HL-60/S4 treated with phorbol 12-myristate 13-acetate at 8.2 ng/mL for 4 days and 3 days (cell line): ENCODE results near the gene HLCS.

Source experiments
- in situ Hi-C: fragments of 300-500 bp; cut with MboI; formaldehyde crosslinking; loops from 2 replicates; pipeline ENCODE4 v1.15.0; 2022; ENCODE audit warnings: low sequenced_read_pairs

Gene HLCS

GRCh38 chr21:36916718-36917117 lies 49.8 kb downstream of the HLCS start:
- in situ Hi-C loops: no loop called here

- in situ Hi-C loops: no loop called here
These were observed 50.7 kb downstream of the HLCS start for GRCh38 chr21:36915696-36916245.

GRCh38 chr21:36915014-36915695 lies 51.3 kb downstream of the HLCS start:
- in situ Hi-C loops: no loop called here

GRCh38 chr21:36914244-36915013 lies 52.0 kb downstream of the HLCS start:
- in situ Hi-C loops: no loop called here

- in situ Hi-C loops: no loop called here
These were observed 53.0 kb downstream of the HLCS start for GRCh38 chr21:36913247-36914169.

- in situ Hi-C loops: no loop called here
These were observed 55.7 kb downstream of the HLCS start for GRCh38 chr21:36910581-36911307.

- in situ Hi-C loops: no loop called here
These were observed 56.4 kb downstream of the HLCS start for GRCh38 chr21:36909901-36910561.

- in situ Hi-C loops: no loop called here
These were observed 57.0 kb downstream of the HLCS start for GRCh38 chr21:36909423-36909822.

- in situ Hi-C loops: no loop called here
These were observed 58.1 kb downstream of the HLCS start for GRCh38 chr21:36908260-36908908.

- in situ Hi-C loops: no loop called here
These were observed 62.3 kb downstream of the HLCS start for GRCh38 chr21:36904093-36904666.

- in situ Hi-C loops: no loop called here
These were observed 63.7 kb downstream of the HLCS start for GRCh38 chr21:36902793-36903192.

GRCh38 chr21:36902331-36902730 lies 64.1 kb downstream of the HLCS start:
- in situ Hi-C loops: no loop called here

- in situ Hi-C loops: no loop called here
These were observed 64.9 kb downstream of the HLCS start for GRCh38 chr21:36901575-36901974.

GRCh38 chr21:36893581-36893980 lies 72.9 kb downstream of the HLCS start:
- in situ Hi-C loops: no loop called here

- in situ Hi-C loops: no loop called here
These were observed 74.3 kb downstream of the HLCS start for GRCh38 chr21:36892201-36892600.

GRCh38 chr21:36891692-36892091 lies 74.8 kb downstream of the HLCS start:
- in situ Hi-C loops: no loop called here

- in situ Hi-C loops: no loop called here
These were observed 75.3 kb downstream of the HLCS start for GRCh38 chr21:36891121-36891520.

GRCh38 chr21:36890086-36890485 lies 76.4 kb downstream of the HLCS start:
- in situ Hi-C loops: no loop called here

GRCh38 chr21:36889401-36889800 lies 77.1 kb downstream of the HLCS start:
- in situ Hi-C loops: no loop called here
